Hepatocyte (in vitro differentiated cells): Measurements from ENCODE around the gene SLC6A20.

Source experiments
- CTCF ChIP-seq: fragments of 200-600 bp; sonication (generic); IDR thresholded peaks from 2 replicates; pipeline ENCODE4 v1.5.1; 2016; ENCODE audit warnings: antibody characterized with exemption, mild to moderate bottlenecking; ENCODE audit not compliant: poor library complexity
- EZH2 ChIP-seq: fragments of 200-600 bp; sonication (generic); IDR thresholded peaks from 2 replicates; pipeline ENCODE4 v1.6.1; 2016; ENCODE audit warnings: antibody characterized with exemption, mild to moderate bottlenecking, borderline replicate concordance

GRCh38 chr3:45774581-45775521, 21.5 kb downstream of the SLC6A20 start:
- no peak for TF ChIP-seq CTCF
- no peak for TF ChIP-seq EZH2
